ENCODE data around the gene ZC2HC1C.

DNA sequence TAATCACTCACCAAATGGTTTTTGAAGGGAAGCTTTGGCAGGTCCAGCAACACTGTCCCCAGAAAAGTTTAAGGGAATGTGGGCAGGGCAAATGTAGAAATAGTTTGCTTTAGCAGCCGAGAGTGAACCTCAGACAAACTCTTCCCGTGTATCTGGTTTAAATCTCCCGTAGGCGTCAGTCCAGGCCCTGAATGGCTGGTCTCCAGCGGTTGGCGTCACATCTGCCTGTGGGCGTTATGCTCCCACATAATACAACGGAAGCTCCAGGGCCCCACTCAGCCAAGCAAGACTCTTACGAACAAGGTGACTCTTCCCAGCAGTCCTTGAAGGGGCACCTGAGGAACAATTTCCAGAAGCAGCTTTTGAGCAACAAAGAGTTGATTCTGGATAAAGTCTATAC, 942 bp downstream of the ZC2HC1C start:
- no peak for TF ChIP-seq POLR2A (IDR thresholded peaks at IDR 0.05)
- TF ChIP-seq, protein P1, sequence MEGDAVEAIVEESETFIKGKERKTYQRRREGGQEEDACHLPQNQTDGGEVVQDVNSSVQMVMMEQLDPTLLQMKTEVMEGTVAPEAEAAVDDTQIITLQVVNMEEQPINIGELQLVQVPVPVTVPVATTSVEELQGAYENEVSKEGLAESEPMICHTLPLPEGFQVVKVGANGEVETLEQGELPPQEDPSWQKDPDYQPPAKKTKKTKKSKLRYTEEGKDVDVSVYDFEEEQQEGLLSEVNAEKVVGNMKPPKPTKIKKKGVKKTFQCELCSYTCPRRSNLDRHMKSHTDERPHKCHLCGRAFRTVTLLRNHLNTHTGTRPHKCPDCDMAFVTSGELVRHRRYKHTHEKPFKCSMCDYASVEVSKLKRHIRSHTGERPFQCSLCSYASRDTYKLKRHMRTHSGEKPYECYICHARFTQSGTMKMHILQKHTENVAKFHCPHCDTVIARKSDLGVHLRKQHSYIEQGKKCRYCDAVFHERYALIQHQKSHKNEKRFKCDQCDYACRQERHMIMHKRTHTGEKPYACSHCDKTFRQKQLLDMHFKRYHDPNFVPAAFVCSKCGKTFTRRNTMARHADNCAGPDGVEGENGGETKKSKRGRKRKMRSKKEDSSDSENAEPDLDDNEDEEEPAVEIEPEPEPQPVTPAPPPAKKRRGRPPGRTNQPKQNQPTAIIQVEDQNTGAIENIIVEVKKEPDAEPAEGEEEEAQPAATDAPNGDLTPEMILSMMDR (IDR thresholded peaks at IDR 0.05) = no peak

All from uterus (tissue), 2 donors.